Duodenal mucosa (tissue), 2 donors: Measurements from ENCODE around the gene MOCS3.
A peak's percentile ranks its signal among the peaks of the same experiment; 100 is the strongest.

ENCODE experiments used
- H3K27ac ChIP-seq: one replicate; pipeline ENCODE4 v1.7.0; 2013; ENCODE audit warnings: low read depth, low read length
- H3K27me3 ChIP-seq, 2 donors: one replicate each; pipeline ENCODE4 v1.7.0; 2013; ENCODE audit warnings: low read length in 2 of 2, control low read depth in 1 of 2; ENCODE audit not compliant: insufficient read depth in 2 of 2, control insufficient read depth in 1 of 2
- H3K36me3 ChIP-seq, 2 donors: one replicate each; pipeline ENCODE4 v1.7.0; 2013; ENCODE audit warnings: low read length in 2 of 2, control low read depth in 1 of 2; ENCODE audit not compliant: insufficient read depth in 2 of 2, control insufficient read depth in 1 of 2
- H3K4me1 ChIP-seq, 2 donors: one replicate each; pipeline ENCODE4 v1.7.0; 2013; ENCODE audit warnings: low read length in 2 of 2, control low read depth in 1 of 2; ENCODE audit not compliant: insufficient read depth in 2 of 2, control insufficient read depth in 1 of 2
- H3K4me3 ChIP-seq, 2 donors: one replicate each; pipeline ENCODE4 v1.7.0; 2013; ENCODE audit warnings: low read length in 2 of 2, low read depth in 1 of 2
- H3K9ac ChIP-seq, 2 donors: one replicate each; pipeline ENCODE4 v1.7.0; 2013; ENCODE audit warnings: low read length in 2 of 2, low read depth in 1 of 2
- H3K9me3 ChIP-seq, 2 donors: one replicate each; pipeline ENCODE4 v1.7.0; 2013; ENCODE audit warnings: low read length in 2 of 2, control low read depth in 1 of 2; ENCODE audit not compliant: control insufficient read depth in 1 of 2

Gene MOCS3

DNA sequence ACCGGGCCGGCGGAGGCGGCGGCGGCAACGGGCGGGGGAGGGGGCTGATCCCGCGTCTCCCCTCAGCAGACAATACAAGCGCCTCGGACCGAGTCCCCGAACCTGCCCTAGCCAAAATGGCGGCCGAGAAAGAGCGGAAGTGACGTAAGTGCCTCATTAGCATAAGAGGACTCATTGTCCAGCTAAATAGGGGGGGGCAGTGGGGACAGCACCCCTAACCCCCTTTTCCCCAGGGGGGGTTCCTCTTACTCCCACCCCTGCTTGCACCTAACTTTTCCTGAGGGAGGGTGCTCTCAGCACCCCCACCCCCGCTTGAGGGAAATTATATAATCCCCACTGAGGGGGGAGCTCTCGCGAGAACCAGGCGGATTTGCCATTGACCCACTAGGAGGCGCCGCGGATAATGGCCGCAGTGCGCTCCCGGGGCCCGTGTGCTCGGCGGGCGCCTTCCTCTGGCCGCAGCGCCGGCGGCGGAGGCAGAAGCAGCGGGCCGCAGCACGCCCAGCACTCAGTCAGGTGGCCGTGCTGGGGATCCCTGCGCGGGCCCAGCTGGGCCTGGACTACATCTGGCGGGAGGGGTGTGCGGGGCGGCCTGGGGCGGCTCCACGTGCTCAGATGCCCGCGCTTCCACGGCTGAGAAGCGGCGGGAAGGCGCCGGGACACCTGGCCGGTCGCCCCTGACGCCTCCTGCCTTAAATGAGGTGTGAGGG, 27.2 kb upstream of the MOCS3 start, which contains the start of gene ADNP:
Gene ADNP (minus strand): TSS at position 132 of the 710 bp plus-strand sequence. CDS start 27,441 bp downstream, outside the sequence.
- Histone ChIP-seq H3K9me3 (no peaks in the 10 kb centered on the region), H3K4me3 (peak within 1 kb of the TSS; percentile 82 to 86), H3K36me3 (peaks cover 17 to 39% of the 10 kb centered on the region in 2 donors)

DNA sequence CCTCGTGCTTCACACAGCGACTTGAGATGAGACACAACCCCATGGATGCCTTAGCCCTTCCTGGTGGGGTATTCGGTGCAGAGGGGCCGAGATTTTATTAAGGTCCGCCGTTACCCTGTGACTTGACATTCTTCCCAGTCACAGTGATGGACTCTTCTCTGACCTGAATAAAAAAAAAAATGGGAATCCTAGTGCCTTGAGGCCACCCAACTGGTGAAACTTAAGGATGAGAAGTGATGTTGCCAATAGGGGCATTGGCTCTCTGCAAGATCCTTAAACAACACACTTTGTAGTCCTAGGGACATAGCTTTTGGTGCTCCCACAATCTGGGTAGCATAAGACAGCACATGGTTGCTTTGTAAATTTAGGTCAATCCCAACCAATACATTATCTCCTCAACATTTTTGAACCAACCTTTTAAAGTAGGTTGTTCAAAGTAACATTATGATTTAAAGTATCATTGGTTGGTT, 26.6 kb upstream of the MOCS3 start:
- Histone ChIP-seq H3K9ac (peak overlapping the region; percentile 68 to 71), H3K9me3 (no peaks in the 10 kb centered on the region), H3K27ac (peak overlapping the region; percentile 98), H3K27me3 (no peaks in the 10 kb centered on the region), H3K4me3 (peak overlapping the region; percentile 64 to 78), H3K36me3 (peaks cover 17 to 43% of the 10 kb centered on the region in 2 donors), H3K4me1 (peaks cover 14 to 17% of the 10 kb centered on the region in 2 donors)

More for the DNA sequence above, 27.2 kb upstream of the MOCS3 start, which contains the start of gene ADNP:
- Histone ChIP-seq H3K27me3 (no peaks in the 10 kb centered on the region), H3K4me1 (peaks cover 14 to 17% of the 10 kb centered on the region in 2 donors), H3K27ac (peak within 1 kb of the TSS; percentile 98), H3K9ac (peak within 1 kb of the TSS; percentile 68 to 71)

DNA sequence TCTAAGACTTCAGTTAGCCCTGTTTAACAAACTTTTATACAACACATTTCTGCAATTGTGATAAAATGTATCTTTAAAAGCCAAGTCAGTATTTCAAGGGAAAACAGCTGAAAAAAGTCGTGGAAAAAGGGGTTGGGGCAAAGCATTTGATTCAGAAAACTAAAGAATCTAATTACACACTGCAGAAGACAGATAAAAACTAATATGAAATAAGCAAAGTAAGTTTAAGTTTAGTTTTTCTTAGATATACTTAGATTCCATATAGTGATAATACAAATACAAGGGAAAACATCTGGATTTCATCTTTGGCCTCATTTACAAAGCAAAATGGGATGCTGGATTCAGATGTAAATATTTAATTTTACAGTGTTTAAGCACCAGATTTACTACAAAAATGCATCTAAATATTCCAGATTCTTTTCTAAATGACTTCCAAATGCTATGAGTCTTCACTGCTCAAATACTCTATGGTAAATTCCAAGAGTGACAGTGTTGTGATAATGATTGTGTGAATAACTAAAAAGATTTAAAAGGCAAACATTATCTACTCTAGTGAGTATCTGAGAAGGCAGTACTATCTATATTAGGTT, 25.8 kb upstream of the MOCS3 start:
- Histone ChIP-seq H3K4me1 (peaks cover 14 to 17% of the 10 kb centered on the region in 2 donors), H3K9ac (no peak overlapping the region), H3K36me3 (peaks cover 17 to 48% of the 10 kb centered on the region in 2 donors), H3K4me3 (no peak overlapping the region), H3K9me3 (no peaks in the 10 kb centered on the region), H3K27ac (no peak overlapping the region), H3K27me3 (no peaks in the 10 kb centered on the region)

DNA sequence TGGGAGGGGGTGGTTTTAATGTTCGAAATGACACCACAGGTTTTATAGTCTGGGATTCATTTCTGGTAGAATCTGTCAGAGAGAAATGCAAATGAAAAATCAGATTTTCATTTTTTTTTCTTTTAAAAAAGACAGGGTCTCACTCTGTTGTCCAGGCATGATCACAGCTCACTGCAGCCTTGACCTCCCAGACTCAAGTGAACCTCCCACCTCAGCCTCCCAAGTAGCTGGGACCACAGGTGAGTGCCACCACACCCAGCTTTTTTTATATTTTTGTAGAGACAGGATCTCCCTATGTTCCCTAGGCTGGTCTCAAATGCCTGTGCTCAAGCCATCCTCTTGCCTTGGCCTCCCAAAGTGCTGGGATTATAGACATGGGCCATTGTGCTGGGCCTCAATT, 25.0 kb upstream of the MOCS3 start:
- H3K9ac ChIP-seq, result no peak overlapping the region
- H3K4me3 ChIP-seq, result no peak overlapping the region
- H3K4me1 ChIP-seq, result peaks cover 11 to 14% of the 10 kb centered on the region in 2 donors
- no peak overlapping the region for H3K27ac ChIP-seq
- no peaks in the 10 kb centered on the region for H3K9me3 ChIP-seq
- H3K27me3 ChIP-seq, result no peaks in the 10 kb centered on the region
- H3K36me3 ChIP-seq, result peaks cover 10 to 43% of the 10 kb centered on the region in 2 donors

DNA sequence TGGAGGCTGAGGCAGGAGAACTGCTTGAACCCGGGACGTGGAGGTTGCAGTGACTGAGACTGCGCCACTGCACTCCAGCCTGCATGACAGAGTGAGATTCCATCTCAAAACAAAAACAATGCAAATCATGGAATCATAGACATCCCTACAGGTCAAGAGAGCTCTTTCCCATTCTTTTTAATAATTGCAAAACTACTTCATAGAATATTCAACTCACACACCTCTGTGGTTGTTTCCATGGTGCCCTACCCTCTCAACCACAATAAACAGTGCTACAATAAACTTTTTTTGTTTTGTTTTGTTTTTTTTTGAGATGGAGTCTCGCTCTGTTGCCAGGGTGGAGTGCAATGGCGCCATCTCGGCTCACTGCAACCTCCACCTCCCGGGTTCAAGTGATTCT, 15.5 kb upstream of the MOCS3 start:
- no peak overlapping the region for H3K9ac ChIP-seq
- H3K4me1 ChIP-seq, result no peaks in the 10 kb centered on the region
- peaks cover 37 to 86% of the 10 kb centered on the region in 2 donors for H3K36me3 ChIP-seq
- no peak overlapping the region for H3K4me3 ChIP-seq
- H3K9me3 ChIP-seq, result no peaks in the 10 kb centered on the region
- H3K27me3 ChIP-seq, result no peaks in the 10 kb centered on the region
- no peak overlapping the region for H3K27ac ChIP-seq

DNA sequence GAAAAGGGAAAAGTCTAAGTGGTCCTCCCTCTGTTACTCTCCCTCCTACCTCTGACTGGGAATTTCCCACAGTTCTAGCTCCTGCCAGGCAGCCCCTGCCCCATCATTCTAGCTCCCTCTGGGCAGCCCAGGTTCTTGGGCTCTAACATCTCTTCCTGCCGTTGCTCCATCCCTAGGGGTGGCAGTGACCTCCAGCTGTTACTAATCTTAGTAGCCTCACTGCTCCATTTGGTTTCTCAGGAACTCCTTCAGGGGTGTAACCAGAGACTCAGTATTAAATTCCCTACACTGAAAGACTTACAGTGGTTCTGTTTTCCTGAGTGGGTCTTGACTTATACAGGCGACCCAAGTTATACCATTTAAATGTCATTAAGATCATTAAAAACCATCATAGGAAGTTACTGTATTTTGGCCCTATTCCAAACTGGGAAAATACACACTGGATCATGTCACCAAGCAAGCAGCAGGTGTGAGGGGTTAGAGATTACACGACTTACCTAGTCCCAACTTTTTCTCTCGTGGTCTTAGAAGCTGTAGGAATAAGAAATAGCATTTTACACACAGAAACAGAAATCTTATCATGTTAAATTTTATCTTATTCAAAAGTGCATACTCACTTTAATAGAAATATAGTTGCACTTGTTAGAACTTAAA, 10.4 kb upstream of the MOCS3 start:
- Histone ChIP-seq H3K27ac (no peak overlapping the region), H3K9ac (no peak overlapping the region), H3K9me3 (no peaks in the 10 kb centered on the region), H3K4me1 (no peaks in the 10 kb centered on the region), H3K36me3 (peaks cover 32 to 83% of the 10 kb centered on the region in 2 donors), H3K27me3 (no peaks in the 10 kb centered on the region), H3K4me3 (no peak overlapping the region)

DNA sequence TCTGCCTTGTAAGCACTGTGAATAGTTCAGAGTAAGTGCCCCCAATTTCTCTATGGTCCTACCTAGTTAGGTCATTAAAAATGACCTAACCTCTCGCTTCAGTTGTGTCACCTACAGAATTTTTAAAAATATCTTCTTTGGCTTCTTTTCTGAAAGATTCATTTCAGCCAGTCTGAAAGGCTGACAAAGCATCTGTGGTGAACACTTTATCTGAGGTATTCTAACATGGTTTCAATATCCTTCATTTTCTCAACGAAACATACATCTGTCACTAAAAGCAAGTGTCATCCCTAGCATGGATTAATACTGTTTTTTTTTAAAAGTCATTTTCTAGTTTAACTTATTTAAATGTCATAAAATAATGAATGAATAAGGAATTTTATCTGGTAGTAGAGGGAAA, 5.4 kb upstream of the MOCS3 start:
- Histone ChIP-seq H3K9me3 (no peaks in the 10 kb centered on the region), H3K27ac (no peak overlapping the region), H3K4me1 (peaks cover 13 to 17% of the 10 kb centered on the region in 2 donors), H3K4me3 (no peak overlapping the region), H3K36me3 (peaks cover 19 to 49% of the 10 kb centered on the region in 2 donors), H3K9ac (no peak overlapping the region), H3K27me3 (no peaks in the 10 kb centered on the region)

DNA sequence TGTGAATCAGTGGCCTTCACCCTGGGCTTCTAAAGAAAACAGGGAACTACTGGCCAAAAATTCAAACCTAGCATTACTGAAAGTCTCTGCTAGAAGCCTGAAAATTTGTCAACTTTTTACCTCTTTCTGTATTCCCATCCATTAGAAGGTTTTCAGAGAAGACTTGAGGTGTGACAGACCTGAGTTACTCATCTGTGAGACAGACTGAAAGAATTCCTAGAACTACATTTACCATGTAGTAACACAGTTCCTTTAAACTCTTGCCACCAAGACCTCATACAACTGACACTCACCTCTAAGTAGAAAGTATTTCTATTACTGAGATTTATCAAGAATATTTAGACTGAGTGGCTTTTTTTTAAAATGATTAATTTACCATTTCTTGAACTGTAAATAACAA, 4.8 kb upstream of the MOCS3 start:
- Histone ChIP-seq H3K27me3 (no peaks in the 10 kb centered on the region), H3K9me3 (no peaks in the 10 kb centered on the region), H3K9ac (no peak overlapping the region), H3K36me3 (peaks cover 19 to 43% of the 10 kb centered on the region in 2 donors), H3K4me3 (no peak overlapping the region), H3K27ac (no peak overlapping the region), H3K4me1 (peaks cover 13 to 17% of the 10 kb centered on the region in 2 donors)

DNA sequence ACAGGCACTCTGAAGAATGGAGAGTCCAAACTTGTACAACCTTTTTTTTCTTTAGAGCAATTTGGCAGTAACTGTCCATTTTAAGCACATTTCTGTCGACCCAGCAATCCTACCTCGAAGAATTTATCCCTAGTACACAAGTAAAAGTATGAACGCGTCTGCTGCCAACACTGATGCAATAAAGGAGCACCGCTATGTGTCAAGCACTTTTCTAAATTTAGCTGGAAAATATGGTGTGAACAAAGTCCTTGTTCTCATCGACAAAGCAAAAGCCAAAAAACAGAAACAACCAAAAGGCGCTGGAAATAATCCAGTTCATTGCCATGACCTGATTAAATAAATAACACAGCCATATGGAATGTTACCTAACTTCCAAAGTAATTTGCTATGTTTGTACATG, 1.3 kb upstream of the MOCS3 start:
- peak overlapping the region; percentile 88 to 97 for H3K9ac ChIP-seq
- H3K4me3 ChIP-seq, result peak overlapping the region; percentile 93 to 96
- no peak overlapping the region for H3K27ac ChIP-seq
- H3K9me3 ChIP-seq, result no peaks in the 10 kb centered on the region
- peaks cover 12 to 21% of the 10 kb centered on the region in 2 donors for H3K36me3 ChIP-seq
- H3K27me3 ChIP-seq, result no peaks in the 10 kb centered on the region
- peaks cover 26 to 27% of the 10 kb centered on the region in 2 donors for H3K4me1 ChIP-seq
